H1 (cell line): Measurements from ENCODE around the gene IL13RA1. TPM values are rescaled to one million over a fixed set of nuclear protein-coding genes. Genes with fewer than 3 reads are reported as not detected.

Source experiments
- CTCF ChIA-PET: fragments of 300-600 bp; sonication (Branson Sonifier 250); formaldehyde crosslinking; loops from one replicate; lab custom pipeline; 2021; ENCODE audit not compliant: partially characterized antibody; lab: Charles Lee
- POLR2A ChIA-PET: fragments of 300-600 bp; sonication (Branson Sonifier 250); formaldehyde crosslinking; loops from one replicate; lab custom pipeline; 2021; ENCODE audit warnings: inconsistent platforms; ENCODE audit not compliant: partially characterized antibody; lab: Charles Lee
- DNase-seq, 2 experiments: peaks; one replicate each; pipeline versions ENCODE4 v3.0.0 to v3.0.0-alpha.2; 2010 to 2022; ENCODE audit warnings: low spot score in 2 of 2, low read depth in 1 of 2, mixed read lengths in 1 of 2
- FAIRE-seq: peaks from 2 replicates; lab custom pipeline; 2011; peaks lifted over from hg19 to GRCh38; lab: Jason Lieb, UNC
- H2AFZ ChIP-seq: 2 replicates; pipeline ENCODE4 v1.8.1; 2012; ENCODE audit warnings: low read length, inconsistent platforms
- H2AK5ac ChIP-seq: 2 replicates; pipeline ENCODE4 v1.6.1; 2013; ENCODE audit warnings: low read depth, low read length
- H2BK120ac ChIP-seq: replicated peaks from 2 replicates; pipeline ENCODE3; 2013; ENCODE audit warnings: low read depth, low read length, inconsistent platforms
- H2BK12ac ChIP-seq: 2 replicates; pipeline ENCODE4 v1.6.1; 2013; ENCODE audit warnings: low read depth, low read length
- H2BK15ac ChIP-seq: 2 replicates; pipeline ENCODE4 v1.6.1; 2013; ENCODE audit warnings: low read length
- H2BK20ac ChIP-seq: 2 replicates; pipeline ENCODE4 v1.6.1; 2013; ENCODE audit warnings: low read length
- H2BK5ac ChIP-seq: 2 replicates; pipeline ENCODE4 v1.6.1; 2013; ENCODE audit warnings: low read depth, low read length
- H3K14ac ChIP-seq: 2 replicates; pipeline ENCODE4 v1.6.1; 2013; ENCODE audit warnings: inconsistent platforms; ENCODE audit not compliant: insufficient read length
- H3K18ac ChIP-seq: 2 replicates; pipeline ENCODE4 v1.6.1; 2013; ENCODE audit warnings: low read length; ENCODE audit errors: extremely low read depth
- H3K23ac ChIP-seq: 2 replicates; pipeline ENCODE4 v1.6.1; 2013; ENCODE audit warnings: inconsistent platforms; ENCODE audit not compliant: insufficient read length
- H3K23me2 ChIP-seq: 2 replicates; pipeline ENCODE4 v1.6.1; 2013; ENCODE audit warnings: low read depth, low read length
- H3K27ac ChIP-seq: 2 replicates; pipeline ENCODE4 v1.6.1; 2011; ENCODE audit warnings: low read depth, low read length, inconsistent platforms
- H3K27me3 ChIP-seq, 4 experiments: replicated peaks in 1 of 4; 1 replicate in 1 of 4; 2 replicates in 3 of 4; pipeline versions ENCODE4 v1.6.1 to v1.8.1; 2011 to 2013; ENCODE audit warnings: low read length in 3 of 4, mild to moderate bottlenecking in 3 of 4, inconsistent platforms in 2 of 4, mixed read lengths in 2 of 4, moderate library complexity in 1 of 4; ENCODE audit not compliant: control insufficient read depth in 3 of 4, insufficient read depth in 3 of 4; ENCODE audit errors: extremely low read depth in 1 of 4
- H3K36me3 ChIP-seq, 4 experiments: 2 replicates each; pipeline versions ENCODE4 v1.6.1 to v1.8.1; 2011 to 2013; ENCODE audit warnings: mild to moderate bottlenecking in 4 of 4, low read length in 3 of 4, moderate library complexity in 2 of 4, control low read depth in 1 of 4, inconsistent platforms in 1 of 4; ENCODE audit not compliant: insufficient read depth in 4 of 4, control insufficient read depth in 2 of 4
- H3K4ac ChIP-seq: replicated peaks from 2 replicates; pipeline ENCODE3; 2013; ENCODE audit warnings: low read length, low read depth, mixed read lengths, inconsistent platforms; ENCODE audit not compliant: insufficient read length
- H3K4me1 ChIP-seq, 4 experiments: replicated peaks in 1 of 4; 1 replicate in 1 of 4; 2 replicates in 3 of 4; pipeline versions ENCODE4 v1.6.1 to v1.8.1; 2011 to 2013; ENCODE audit warnings: low read length in 3 of 4, inconsistent platforms in 2 of 4, mixed read lengths in 1 of 4; ENCODE audit not compliant: insufficient read depth in 4 of 4, control insufficient read depth in 3 of 4
- H3K4me2 ChIP-seq, 2 experiments: 2 replicates each; pipeline versions ENCODE4 v1.6.1 to v1.8.1; 2011 to 2013; ENCODE audit warnings: low read depth in 2 of 2, low read length in 2 of 2, control low read depth in 1 of 2, inconsistent platforms in 1 of 2, mild to moderate bottlenecking in 1 of 2; ENCODE audit not compliant: insufficient read depth in 1 of 2
- H3K4me3 ChIP-seq, 4 experiments: fragments of 200-600, 300-600 bp in 1 of 4; sonication (generic), shearing (Covaris generic), sonication (Bioruptor Twin) in 1 of 4; 2 replicates each; pipeline versions ENCODE4 v1.5.1 to v1.8.1; 2011 to 2016; ENCODE audit warnings: low read length in 4 of 4, low read depth in 3 of 4, control low read depth in 2 of 4, inconsistent platforms in 2 of 4, mild to moderate bottlenecking in 2 of 4, mixed read lengths in 1 of 4, moderate library complexity in 1 of 4; ENCODE audit not compliant: insufficient read depth in 2 of 4; ENCODE audit errors: extremely low read depth in 1 of 4
- H3K56ac ChIP-seq: replicated peaks from 2 replicates; pipeline ENCODE3; 2013; ENCODE audit warnings: low read depth, mild to moderate bottlenecking, mixed read lengths, low read length, inconsistent platforms; ENCODE audit not compliant: insufficient read length
- H3K79me1 ChIP-seq: 2 replicates; pipeline ENCODE4 v1.6.1; 2013; ENCODE audit warnings: low read depth, low read length, control low read depth
- H3K79me2 ChIP-seq, 2 experiments: 2 replicates each; pipeline versions ENCODE4 v1.6.1 to v1.8.1; 2012 to 2013; ENCODE audit warnings: low read length in 2 of 2, mild to moderate bottlenecking in 2 of 2, inconsistent platforms in 1 of 2; ENCODE audit not compliant: insufficient read depth in 2 of 2, control insufficient read depth in 1 of 2
- H3K9ac ChIP-seq, 4 experiments: replicated peaks in 1 of 4; 1 replicate in 1 of 4; 2 replicates in 3 of 4; pipeline versions ENCODE4 v1.6.1 to v1.8.1; 2011 to 2013; ENCODE audit warnings: low read depth in 3 of 4, low read length in 3 of 4, control low read depth in 2 of 4, mild to moderate bottlenecking in 2 of 4, moderate library complexity in 2 of 4, inconsistent platforms in 1 of 4; ENCODE audit errors: extremely low read depth in 1 of 4
- H3K9me3 ChIP-seq, 2 experiments: 2 replicates each; pipeline versions ENCODE4 v1.6.1 to v1.8.1; 2012 to 2013; ENCODE audit warnings: mild to moderate bottlenecking in 2 of 2, moderate library complexity in 2 of 2, control low read depth in 1 of 2, inconsistent platforms in 1 of 2, low read depth in 1 of 2, low read length in 1 of 2, mixed read lengths in 1 of 2; ENCODE audit not compliant: insufficient read depth in 2 of 2
- H4K20me1 ChIP-seq, 2 experiments: replicated peaks in 1 of 2; 2 replicates each; pipeline versions ENCODE3 to v1.8.1; 2011 to 2013; ENCODE audit warnings: inconsistent platforms in 2 of 2, low read length in 2 of 2, mild to moderate bottlenecking in 1 of 2; ENCODE audit not compliant: insufficient read depth in 2 of 2, control insufficient read depth in 1 of 2
- H4K5ac ChIP-seq: 2 replicates; pipeline ENCODE4 v1.6.1; 2013; ENCODE audit warnings: low read length, low read depth, mixed read lengths, inconsistent platforms; ENCODE audit not compliant: insufficient read length
- H4K8ac ChIP-seq: 2 replicates; pipeline ENCODE4 v1.8.0; 2013; ENCODE audit warnings: mild to moderate bottlenecking, moderate library complexity, low read length, inconsistent platforms; ENCODE audit not compliant: insufficient read depth; ENCODE audit errors: extremely low read depth
- H4K91ac ChIP-seq: replicated peaks from 2 replicates; pipeline ENCODE3; 2013; ENCODE audit warnings: low read length, mixed read lengths, inconsistent platforms; ENCODE audit not compliant: insufficient read length
- CHD2 ChIP-seq: IDR thresholded peaks from 2 replicates; pipeline ENCODE4 v1.6.1; 2012; ENCODE audit warnings: low read length, improper control_type of control experiment
- GTF2F1 ChIP-seq: IDR thresholded peaks from 2 replicates; pipeline ENCODE4 v1.6.1; 2012; ENCODE audit warnings: low read depth, low read length, improper control_type of control experiment, borderline replicate concordance
- JUN ChIP-seq: IDR thresholded peaks from 2 replicates; pipeline ENCODE4 v1.6.1; 2011; ENCODE audit warnings: low read depth, mild to moderate bottlenecking, improper control_type of control experiment, low read length
- KDM1A ChIP-seq: fragments of 200-600, 300-600 bp; sonication (generic); IDR thresholded peaks from 2 replicates; pipeline ENCODE4 v1.7.1; 2016; ENCODE audit warnings: mild to moderate bottlenecking, low read length, borderline replicate concordance
- NRF1 ChIP-seq: IDR thresholded peaks from 2 replicates; pipeline ENCODE4 v1.6.1; 2011; ENCODE audit warnings: mild to moderate bottlenecking, low read depth, low read length, improper control_type of control experiment
- POLR2A ChIP-seq, 2 experiments: IDR thresholded peaks; 1 replicate in 1 of 2; 2 replicates in 1 of 2; pipeline ENCODE4 v1.6.1; 2011; ENCODE audit warnings: low read depth in 2 of 2, low read length in 2 of 2, mild to moderate bottlenecking in 2 of 2; ENCODE audit errors: control extremely low read depth in 1 of 2
- POU5F1 ChIP-seq: IDR thresholded peaks from 2 replicates; pipeline ENCODE4 v1.6.1; 2011; ENCODE audit warnings: low read depth, mild to moderate bottlenecking, low read length, moderate library complexity
- SAP30 ChIP-seq: fragments of 300-600 bp; sonication (generic); IDR thresholded peaks from 2 replicates; pipeline ENCODE4 v1.7.1; 2012; ENCODE audit warnings: low read length, moderate library complexity, mild to moderate bottlenecking, inconsistent platforms; ENCODE audit not compliant: insufficient read depth, insufficient replicate concordance
- SIX5 ChIP-seq: IDR thresholded peaks from 2 replicates; pipeline ENCODE4 v1.6.1; 2011; ENCODE audit warnings: mild to moderate bottlenecking, low read depth, low read length
- TAF7 ChIP-seq: optimal IDR thresholded peaks from 2 replicates; pipeline ENCODE3; 2011; ENCODE audit warnings: low read depth, mild to moderate bottlenecking, inconsistent platforms, low read length, moderate library complexity, borderline replicate concordance
- WGBS, 2 experiments: shearing (Covaris generic) in 1 of 2; methylation state at CpG; one replicate each; pipeline versions ENCODE4 v1.1.6 to v1.1.7; 2013 to 2015; ENCODE audit warnings: low lambda C conversion rate in 2 of 2, mixed read lengths in 2 of 2, inconsistent platforms in 1 of 2, low coverage in 1 of 2, missing lambda C conversion rate in 1 of 2; ENCODE audit not compliant: insufficient replicate concordance in 2 of 2, insufficient coverage in 1 of 2, insufficient read length in 1 of 2; ENCODE audit errors: extremely low coverage in 1 of 2, missing lambda C conversion rate in 1 of 2; 5-methylcytosine and 5-hydroxymethylcytosine counted together
- polyA plus RNA-seq, 7 experiments: library from polyadenylated mRNA; depleted of rRNA in 3 of 7; stranded (reverse) in 5 of 7; unstranded in 2 of 7; fragments of >200 nt in 5 of 7; fragments of 200-250 nt in 2 of 7; gene quantifications; 1 replicate in 5 of 7; 2 replicates in 1 of 7; 4 replicates in 1 of 7; pipeline versions ENCODE4 v1.2.1 to v1.2.3, GENCODE V29; 2011 to 2013; ENCODE audit warnings: missing spikeins in 2 of 7, mixed read lengths in 2 of 7
- total RNA-seq: library from RNA; stranded (reverse); fragmentation: NEBNext Ultra II Directional; extraction: Animal tissue kit (Norgen Biotek cat#: 25700); gene quantifications from 2 replicates; pipeline ENCODE4 v1.2.1, GENCODE V29; 2021
- TF ChIP-seq, protein P1 (sequence below): IDR thresholded peaks from 2 replicates; pipeline ENCODE4 v1.6.1; 2012; ENCODE audit warnings: low read length, inconsistent platforms

The IL13RA1 gene
- total and polyA plus RNA-seq, 2 of the 8 experiments (the other 6 are each of a cell fraction or from before 2014, with no cell fraction given), result 3.3 to 9.4 TPM

DNA sequence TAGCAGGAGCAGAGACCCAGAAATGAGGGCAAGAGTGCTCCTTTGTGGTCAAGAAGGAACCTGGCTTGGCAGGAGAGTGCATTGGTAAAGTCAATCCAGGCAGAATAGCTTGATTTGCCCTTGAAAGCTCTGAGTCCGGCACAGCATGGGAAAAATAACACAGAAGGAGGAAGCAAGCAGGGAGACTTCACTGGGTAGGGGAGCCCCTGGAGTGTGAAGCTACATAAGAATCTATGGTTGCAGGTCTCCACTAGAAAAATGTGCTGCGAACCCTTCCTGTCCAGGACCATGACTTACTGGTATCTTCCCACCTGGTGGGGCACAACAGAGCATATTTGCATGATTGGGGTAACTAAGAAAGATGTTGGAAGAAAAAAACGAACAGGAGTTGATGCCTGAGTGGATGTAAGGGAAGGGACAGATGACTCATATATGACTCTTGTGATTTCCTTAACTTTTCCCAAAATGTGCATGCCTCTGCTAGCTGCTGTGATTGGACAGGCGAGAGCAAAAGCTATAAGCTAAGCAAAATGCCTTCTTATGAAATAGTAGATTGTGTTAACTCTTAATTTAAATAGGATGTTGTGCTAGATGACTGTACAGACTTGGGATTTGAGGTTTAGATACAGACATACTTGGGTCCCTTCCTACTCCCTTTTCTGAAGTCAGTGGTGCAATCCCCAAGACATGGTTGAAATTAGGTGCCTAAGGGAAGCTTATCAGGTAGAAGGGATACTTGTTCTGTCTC lies 3.3 kb downstream of the IL13RA1 start:
- Histone ChIP-seq H3K27ac (no peak overlapping the region), H2AFZ (no peak overlapping the region), H3K23me2 (peaks cover 4% of the 10 kb centered on the region; the same call in 1 of the 2 replicates), H3K36me3 (no peaks in the 10 kb centered on the region), H4K8ac (no peak overlapping the region), H2BK12ac (no peak overlapping the region), H3K4me3 (no peak overlapping the region), H3K79me2 (no peaks in the 10 kb centered on the region), H2BK120ac (no peak overlapping the region), H3K4me2 (peak overlapping the region; percentile 31 to 34; a peak in 3 of 4 replicates), H3K4me1 (peaks cover 0 to 9% (median 2%) of the 10 kb centered on the region in 4 experiments; a peak in 3 of 7 replicates), H3K23ac (no peak overlapping the region), H3K79me1 (no peaks in the 10 kb centered on the region), H2BK15ac (no peak overlapping the region), H3K56ac (no peak overlapping the region), H4K5ac (no peak overlapping the region), H2BK20ac (no peak overlapping the region), H2BK5ac (no peak overlapping the region), H4K91ac (no peak overlapping the region), H3K4ac (no peak overlapping the region), H3K27me3 (peaks cover 0 to 16% (median 8%) of the 10 kb centered on the region in 4 experiments; a peak in 5 of 7 replicates), H3K18ac (no peak overlapping the region), H3K14ac (no peak overlapping the region), H2AK5ac (no peak overlapping the region), H3K9me3 (no peaks in the 10 kb centered on the region), H3K9ac (no peak overlapping the region), H4K20me1 (no peaks in the 10 kb centered on the region)
- CTCF ChIA-PET, result interaction anchor here (0.6 to 1.4 kb wide), 5 partner anchors 15 to 1535 kb away, joined by 3 to 4 read pairs (median 3); no protein-coding TSS in a partner anchor
- POLR2A ChIA-PET, result interaction anchor here (1.0 kb wide), 1 partner anchor 10 kb away, joined by 3 read pairs; no protein-coding TSS in a partner anchor
- 34% methylated on average over 4 of the region's 4 CpGs; no CpG with 5 or more reads in 1 of the 2 experiments for WGBS, 2 experiments
- FAIRE-seq (no peak), DNase-seq (no peak)
- TF ChIP-seq KDM1A, result no peak
- no peak for TF ChIP-seq SAP30
- TF ChIP-seq, protein P1, sequence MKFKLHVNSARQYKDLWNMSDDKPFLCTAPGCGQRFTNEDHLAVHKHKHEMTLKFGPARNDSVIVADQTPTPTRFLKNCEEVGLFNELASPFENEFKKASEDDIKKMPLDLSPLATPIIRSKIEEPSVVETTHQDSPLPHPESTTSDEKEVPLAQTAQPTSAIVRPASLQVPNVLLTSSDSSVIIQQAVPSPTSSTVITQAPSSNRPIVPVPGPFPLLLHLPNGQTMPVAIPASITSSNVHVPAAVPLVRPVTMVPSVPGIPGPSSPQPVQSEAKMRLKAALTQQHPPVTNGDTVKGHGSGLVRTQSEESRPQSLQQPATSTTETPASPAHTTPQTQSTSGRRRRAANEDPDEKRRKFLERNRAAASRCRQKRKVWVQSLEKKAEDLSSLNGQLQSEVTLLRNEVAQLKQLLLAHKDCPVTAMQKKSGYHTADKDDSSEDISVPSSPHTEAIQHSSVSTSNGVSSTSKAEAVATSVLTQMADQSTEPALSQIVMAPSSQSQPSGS, result no peak
- TF ChIP-seq POLR2A (IDR thresholded peaks at IDR 0.05; ENCODE audit: control extremely low read depth in 1 of 2, low read depth in 2 of 2, low read length in 2 of 2), result no peak
- TF ChIP-seq NRF1, result no peak
- no peak for TF ChIP-seq CHD2
- TF ChIP-seq GTF2F1, result no peak
- TF ChIP-seq POU5F1, result no peak
- TF ChIP-seq JUN, result no peak
- no peak for TF ChIP-seq SIX5
- no peak for TF ChIP-seq TAF7
